Neural cell (in vitro differentiated cells): ENCODE measurements around the gene POLD1. TPM values are rescaled to one million over a fixed set of nuclear protein-coding genes. Genes with fewer than 3 reads are reported as not detected.

Experiments used
- H2AFZ ChIP-seq: fragments of 200-600, 300-800 bp; sonication (generic), shearing (Covaris generic); 2 replicates; pipeline ENCODE4 v1.6.0; 2014; ENCODE audit warnings: low read depth, mild to moderate bottlenecking, antibody characterized with exemption, low read length, moderate library complexity
- H3F3A ChIP-seq: fragments of 200-600 bp; shearing (Covaris generic); 2 replicates; pipeline ENCODE4 v1.6.1; 2016; ENCODE audit warnings: mild to moderate bottlenecking, moderate library complexity, mixed read lengths, antibody characterized with exemption, low read length; ENCODE audit not compliant: insufficient read depth, poor library complexity, severe bottlenecking
- H3K27ac ChIP-seq: fragments of 200-600, 300-800 bp; sonication (generic), shearing (Covaris generic); 2 replicates; pipeline ENCODE4 v1.5.1; 2014; ENCODE audit warnings: mild to moderate bottlenecking, low read length, moderate library complexity
- H3K27me3 ChIP-seq: fragments of 300-800, 200-600 bp; sonication (generic), shearing (Covaris generic); 2 replicates; pipeline ENCODE4 v1.6.0; 2014; ENCODE audit warnings: mild to moderate bottlenecking, low read depth, low read length, moderate library complexity; ENCODE audit not compliant: insufficient read depth
- H3K36me3 ChIP-seq: fragments of 300-800, 200-600 bp; sonication (generic), shearing (Covaris generic); 2 replicates; pipeline ENCODE4 v1.5.1; 2014; ENCODE audit warnings: mild to moderate bottlenecking, antibody characterized with exemption, low read length, moderate library complexity; ENCODE audit not compliant: insufficient read depth
- H3K4me2 ChIP-seq: fragments of 300-800, 200-600 bp; sonication (generic), shearing (Covaris generic); 2 replicates; pipeline ENCODE4 v1.6.0; 2014; ENCODE audit warnings: mild to moderate bottlenecking, low read length
- H3K4me3 ChIP-seq: fragments of 300-800, 200-600 bp; sonication (generic), shearing (Covaris generic); 2 replicates; pipeline ENCODE4 v1.5.1; 2014; ENCODE audit warnings: mild to moderate bottlenecking, low read length, moderate library complexity
- H3K79me2 ChIP-seq: fragments of 200-600 bp; shearing (Covaris generic); replicated peaks from 2 replicates; pipeline ENCODE4 v1.6.0; 2014; ENCODE audit warnings: mild to moderate bottlenecking, low read length, moderate library complexity; ENCODE audit not compliant: insufficient read depth
- H3K9ac ChIP-seq: fragments of 300-800, 200-600 bp; sonication (generic), shearing (Covaris generic); 2 replicates; pipeline ENCODE4 v1.6.1; 2016; ENCODE audit warnings: mild to moderate bottlenecking, low read length, mixed read lengths
- H3K9me2 ChIP-seq: fragments of 200-600 bp; shearing (Covaris generic); 2 replicates; pipeline ENCODE4 v1.6.1; 2016; ENCODE audit warnings: mild to moderate bottlenecking, low read length, mixed read lengths; ENCODE audit not compliant: insufficient read depth
- H3K9me3 ChIP-seq: fragments of 200-600, 300-800 bp; sonication (generic), shearing (Covaris generic); 2 replicates; pipeline ENCODE4 v1.6.1; 2016; ENCODE audit warnings: mild to moderate bottlenecking, mixed run types, low read length, moderate library complexity, mixed read lengths
- H4K20me1 ChIP-seq: fragments of 200-600 bp; shearing (Covaris generic); 2 replicates; pipeline ENCODE4 v1.6.1; 2016; ENCODE audit warnings: mild to moderate bottlenecking, mixed run types; ENCODE audit not compliant: insufficient read depth
- EZH2 ChIP-seq: fragments of 200-600, 300-800 bp; shearing (Covaris generic), sonication (generic); IDR thresholded peaks from 2 replicates; pipeline ENCODE4 v1.6.1; 2014; ENCODE audit warnings: antibody characterized with exemption, low read length, borderline replicate concordance, mild to moderate bottlenecking; ENCODE audit not compliant: insufficient read depth, poor library complexity, severe bottlenecking
- MXI1 ChIP-seq: fragments of 450-650 bp; conservative IDR thresholded peaks from 2 replicates; pipeline ENCODE4 v1.6.1; 2014; ENCODE audit warnings: antibody characterized with exemption, mild to moderate bottlenecking; ENCODE audit not compliant: poor library complexity, severe bottlenecking
- POLR2AphosphoS5 ChIP-seq: IDR thresholded peaks from 2 replicates; pipeline ENCODE4 v1.6.1; 2012
- RAD21 ChIP-seq: fragments of 450-650 bp; conservative IDR thresholded peaks from 2 replicates; pipeline ENCODE4 v1.6.1; 2014; ENCODE audit warnings: antibody characterized with exemption, mild to moderate bottlenecking, moderate library complexity
- SMC3 ChIP-seq: fragments of 450-650 bp; conservative IDR thresholded peaks from 2 replicates; pipeline ENCODE4 v1.6.1; 2014; ENCODE audit warnings: antibody characterized with exemption, mild to moderate bottlenecking, moderate library complexity; ENCODE audit not compliant: poor library complexity
- TAF1 ChIP-seq: IDR thresholded peaks from 2 replicates; pipeline ENCODE4 v1.6.1; 2012; ENCODE audit warnings: low read depth
- polyA plus RNA-seq: library from polyadenylated mRNA; depleted of rRNA; stranded (reverse); fragments of >200 nt; gene quantifications from 2 replicates; pipeline ENCODE4 v1.2.3, GENCODE V29; 2014

Gene POLD1
- polyA plus RNA-seq, 1 donor from 2014 or later = 13.1 TPM

- Histone ChIP-seq H3K27me3 (peaks cover 5% of the 10 kb centered on the region), H3K4me2 (no peak overlapping the region), H3K4me3 (no peak overlapping the region), H3F3A (no peaks in the 10 kb centered on the region), H3K9me2 (no peaks in the 10 kb centered on the region), H3K79me2 (no peaks in the 10 kb centered on the region), H3K27ac (no peak overlapping the region), H3K9me3 (no peaks in the 10 kb centered on the region), H2AFZ (no peak overlapping the region), H3K9ac (no peak overlapping the region), H4K20me1 (no peaks in the 10 kb centered on the region), H3K36me3 (no peaks in the 10 kb centered on the region)
- TF ChIP-seq SMC3 = no peak
- no peak for TF ChIP-seq POLR2AphosphoS5
- no peak for TF ChIP-seq TAF1
- TF ChIP-seq MXI1 = no peak
Observed at GRCh38 chr19:50428772-50429463, 44.8 kb downstream of the POLD1 start.

GRCh38 chr19:50430888-50431342, 46.8 kb downstream of the POLD1 start:
- H3K79me2 ChIP-seq = no peaks in the 10 kb centered on the region
- H4K20me1 ChIP-seq = no peaks in the 10 kb centered on the region
- no peak overlapping the region for H3K4me2 ChIP-seq
- peak overlapping the region; percentile 62 for H3K9ac ChIP-seq
- peak overlapping the region; percentile 76 for H3K4me3 ChIP-seq
- no peak overlapping the region for H3K27ac ChIP-seq
- no peaks in the 10 kb centered on the region for H3K9me3 ChIP-seq
- H2AFZ ChIP-seq = no peak overlapping the region
- H3F3A ChIP-seq = no peaks in the 10 kb centered on the region
- peaks cover 5% of the 10 kb centered on the region for H3K27me3 ChIP-seq
- TF ChIP-seq EZH2 = no peak
- TF ChIP-seq MXI1 = no peak
- no peaks in the 10 kb centered on the region for H3K36me3 ChIP-seq
- no peaks in the 10 kb centered on the region for H3K9me2 ChIP-seq

- Histone ChIP-seq H3K9ac (peak overlapping the region; percentile 62), H3K36me3 (no peaks in the 10 kb centered on the region), H3F3A (no peaks in the 10 kb centered on the region), H3K9me2 (no peaks in the 10 kb centered on the region), H3K4me3 (peak overlapping the region; percentile 76), H3K27me3 (peaks cover 5% of the 10 kb centered on the region), H3K4me2 (no peak overlapping the region), H2AFZ (no peak overlapping the region), H4K20me1 (no peaks in the 10 kb centered on the region), H3K27ac (no peak overlapping the region), H3K79me2 (no peaks in the 10 kb centered on the region), H3K9me3 (no peaks in the 10 kb centered on the region)
- TF ChIP-seq MXI1 = no peak
- TF ChIP-seq EZH2 = no peak
- no peak for TF ChIP-seq RAD21
- no peak for TF ChIP-seq TAF1
Observed at GRCh38 chr19:50431343-50432220, 47.4 kb downstream of the POLD1 start.
